H9 (cell line): ENCODE results near the gene SH3GL1. TPM values are rescaled to one million over a fixed set of nuclear protein-coding genes. Genes with fewer than 3 reads are reported as not detected.

Experiments used
- DNase-seq: peaks from one replicate; pipeline ENCODE4 v3.0.0-alpha.2; 2017
- H2AFZ ChIP-seq: one replicate; pipeline ENCODE4 v1.6.1; 2013; ENCODE audit warnings: mild to moderate bottlenecking, low read length, control low read depth, moderate library complexity
- H2AK5ac ChIP-seq: 2 replicates; pipeline ENCODE4 v1.6.1; 2013; ENCODE audit warnings: low read length, control low read depth, mixed read lengths; ENCODE audit not compliant: insufficient read length
- H2BK120ac ChIP-seq: one replicate; pipeline ENCODE4 v1.6.1; 2013; ENCODE audit warnings: low read depth, mild to moderate bottlenecking, low read length, control low read depth, inconsistent platforms; ENCODE audit not compliant: poor library complexity, severe bottlenecking
- H2BK12ac ChIP-seq: 2 replicates; pipeline ENCODE4 v1.6.1; 2013; ENCODE audit warnings: low read length, control low read depth, mixed read lengths, low read depth; ENCODE audit not compliant: insufficient read length
- H2BK15ac ChIP-seq: 2 replicates; pipeline ENCODE4 v1.6.1; 2013; ENCODE audit warnings: low read depth, low read length, control low read depth
- H2BK20ac ChIP-seq: one replicate; pipeline ENCODE4 v1.6.1; 2013; ENCODE audit warnings: low read depth, mild to moderate bottlenecking, low read length, control low read depth, inconsistent platforms; ENCODE audit not compliant: poor library complexity, severe bottlenecking
- H2BK5ac ChIP-seq: 2 replicates; pipeline ENCODE4 v1.6.1; 2013; ENCODE audit warnings: low read length, control low read depth, mixed read lengths; ENCODE audit not compliant: insufficient read length
- H3K14ac ChIP-seq: 2 replicates; pipeline ENCODE4 v1.6.1; 2013; ENCODE audit warnings: low read length, control low read depth; ENCODE audit not compliant: insufficient read depth
- H3K18ac ChIP-seq: 2 replicates; pipeline ENCODE4 v1.6.1; 2013; ENCODE audit warnings: low read depth, mild to moderate bottlenecking, mixed read lengths, low read length, control low read depth; ENCODE audit not compliant: insufficient read length
- H3K23ac ChIP-seq: 2 replicates; pipeline ENCODE4 v1.6.1; 2013; ENCODE audit warnings: low read length, control low read depth, mixed read lengths, low read depth; ENCODE audit not compliant: insufficient read length
- H3K23me2 ChIP-seq: 2 replicates; pipeline ENCODE4 v1.6.1; 2013; ENCODE audit warnings: low read depth, mild to moderate bottlenecking, mixed read lengths, low read length, control low read depth; ENCODE audit not compliant: insufficient read length, poor library complexity, severe bottlenecking
- H3K27ac ChIP-seq: 2 replicates; pipeline ENCODE4 v1.5.1; 2013; ENCODE audit warnings: low read length, control low read depth, mixed read lengths, low read depth; ENCODE audit not compliant: insufficient read length
- H3K27me3 ChIP-seq: 2 replicates; pipeline ENCODE4 v1.6.1; 2013; ENCODE audit warnings: low read length, control low read depth, inconsistent platforms; ENCODE audit not compliant: insufficient read depth
- H3K4ac ChIP-seq: 2 replicates; pipeline ENCODE4 v1.6.1; 2013; ENCODE audit warnings: low read depth, mild to moderate bottlenecking, control low read depth, inconsistent platforms, low read length, moderate library complexity
- H3K4me1 ChIP-seq: 2 replicates; pipeline ENCODE4 v1.6.1; 2013; ENCODE audit warnings: low read length, control low read depth, inconsistent platforms; ENCODE audit not compliant: insufficient read depth
- H3K4me2 ChIP-seq: 2 replicates; pipeline ENCODE4 v1.6.1; 2013; ENCODE audit warnings: low read length, control low read depth, mixed read lengths; ENCODE audit not compliant: insufficient read length, insufficient read depth
- H3K56ac ChIP-seq: 2 replicates; pipeline ENCODE4 v1.6.1; 2013; ENCODE audit warnings: low read depth, mild to moderate bottlenecking, mixed read lengths, low read length, control low read depth; ENCODE audit not compliant: insufficient read length
- H3K79me1 ChIP-seq: 2 replicates; pipeline ENCODE4 v1.6.1; 2013; ENCODE audit warnings: low read depth, mild to moderate bottlenecking, moderate library complexity, low read length, control low read depth, inconsistent platforms; ENCODE audit not compliant: insufficient read depth, poor library complexity, severe bottlenecking
- H3K79me2 ChIP-seq: 2 replicates; pipeline ENCODE4 v1.6.1; 2013; ENCODE audit warnings: low read length, control low read depth, inconsistent platforms; ENCODE audit not compliant: insufficient read depth
- H3K9ac ChIP-seq: 2 replicates; pipeline ENCODE4 v1.6.1; 2013; ENCODE audit warnings: low read length, control low read depth, mixed read lengths; ENCODE audit not compliant: insufficient read length; ENCODE audit errors: extremely low read depth
- H3K9me3 ChIP-seq: one replicate; pipeline ENCODE4 v1.6.1; 2013; ENCODE audit warnings: low read depth, low read length, inconsistent platforms; ENCODE audit not compliant: control insufficient read depth
- H3T11ph ChIP-seq: one replicate; pipeline ENCODE4 v1.6.1; 2013; ENCODE audit warnings: mild to moderate bottlenecking, low read length, control low read depth, inconsistent platforms
- H4K20me1 ChIP-seq: one replicate; pipeline ENCODE4 v1.6.1; 2013; ENCODE audit not compliant: control insufficient read depth, insufficient read length, insufficient read depth
- H4K5ac ChIP-seq: 2 replicates; pipeline ENCODE4 v1.6.1; 2013; ENCODE audit warnings: low read depth, mild to moderate bottlenecking, mixed read lengths, low read length, control low read depth; ENCODE audit not compliant: insufficient read length
- H4K8ac ChIP-seq: replicated peaks from 2 replicates; pipeline ENCODE4 v1.6.1; 2013; ENCODE audit warnings: low read length, control low read depth, mixed read lengths, low read depth; ENCODE audit not compliant: insufficient read length
- H4K91ac ChIP-seq: 2 replicates; pipeline ENCODE4 v1.6.1; 2013; ENCODE audit warnings: low read depth, mild to moderate bottlenecking, moderate library complexity, mixed read lengths, low read length, control low read depth; ENCODE audit not compliant: insufficient read length
- H3K27ac Mint-ChIP-seq, 3 experiments: 2 replicates in 2 of 3; 3 replicates in 1 of 3; pipeline ENCODE4 v1.8.0; 2020 to 2021; ENCODE audit warnings: mixed read lengths in 3 of 3, mild to moderate bottlenecking in 1 of 3, moderate library complexity in 1 of 3
- H3K27me3 Mint-ChIP-seq: 2 replicates; pipeline ENCODE4 v1.8.0; 2021; ENCODE audit warnings: low read depth, mild to moderate bottlenecking, moderate library complexity, mixed read lengths
- H3K36me3 Mint-ChIP-seq, 3 experiments: 2 replicates in 2 of 3; 3 replicates in 1 of 3; pipeline ENCODE4 v1.8.0; 2020 to 2021; ENCODE audit warnings: low read depth in 3 of 3, mixed read lengths in 3 of 3; ENCODE audit not compliant: insufficient read depth in 1 of 3
- H3K4me1 Mint-ChIP-seq, 2 experiments: 2 replicates each; pipeline ENCODE4 v1.8.0; 2020; ENCODE audit warnings: mixed read lengths in 2 of 2
- H3K4me3 Mint-ChIP-seq, 2 experiments: 2 replicates in 1 of 2; 3 replicates in 1 of 2; pipeline ENCODE4 v1.8.0; 2020 to 2021; ENCODE audit warnings: mild to moderate bottlenecking in 2 of 2, mixed read lengths in 2 of 2, moderate library complexity in 1 of 2
- H3K9me3 Mint-ChIP-seq, 2 experiments: 2 replicates in 1 of 2; 3 replicates in 1 of 2; pipeline ENCODE4 v1.8.0; 2020; ENCODE audit warnings: mild to moderate bottlenecking in 2 of 2, mixed read lengths in 2 of 2, moderate library complexity in 1 of 2
- CTCF ChIP-seq: fragments of 200-600 bp; sonication (generic); conservative IDR thresholded peaks from 3 replicates; pipeline ENCODE4 v1.8.0; 2021; ENCODE audit warnings: antibody characterized with exemption, mild to moderate bottlenecking
- WGBS: extraction: QIAGEN DNeasy Blood & Tissue Kit; methylation state at CpG from one replicate; pipeline ENCODE4 v1.1.7; 2013; ENCODE audit warnings: missing lambda C conversion rate, low lambda C conversion rate, mixed read lengths; ENCODE audit not compliant: insufficient read length; ENCODE audit errors: extremely low coverage; 5-methylcytosine and 5-hydroxymethylcytosine counted together
- total RNA-seq: library from RNA; stranded (reverse); gene quantifications from 2 replicates; pipeline ENCODE4 v1.2.1, GENCODE V29; 2021

SH3GL1 gene
- total RNA-seq, 1 experiment from 2014 or later = 85.5 TPM

- Histone ChIP-seq H4K20me1 (no peaks in the 10 kb centered on the region), H2AK5ac (no peak overlapping the region), H2BK120ac (no peak overlapping the region), H3K27ac (no peak overlapping the region), H3K79me2 (no peaks in the 10 kb centered on the region), H3K27me3 (no peaks in the 10 kb centered on the region), H3K79me1 (no peaks in the 10 kb centered on the region), H3K23me2 (no peaks in the 10 kb centered on the region), H3K56ac (no peak overlapping the region), H3T11ph (no peak overlapping the region), H3K4me1 (no peaks in the 10 kb centered on the region), H3K9ac (no peak overlapping the region), H2BK20ac (no peak overlapping the region), H2AFZ (no peak overlapping the region), H2BK5ac (no peak overlapping the region), H3K4me2 (no peak overlapping the region), H4K91ac (no peak overlapping the region), H3K18ac (no peak overlapping the region), H3K9me3 (no peaks in the 10 kb centered on the region), H4K5ac (no peak overlapping the region), H3K4ac (no peak overlapping the region), H2BK15ac (no peak overlapping the region), H3K23ac (no peak overlapping the region), H3K14ac (no peak overlapping the region), H4K8ac (no peak overlapping the region), H2BK12ac (no peak overlapping the region)
- H3K36me3 Mint-ChIP-seq = peaks cover 64 to 89% (median 75%) of the 10 kb centered on the region in 3 experiments
- no peak for TF ChIP-seq CTCF
- WGBS = no CpG with 5 or more reads among the region's 20 CpGs
- no peaks in the 10 kb centered on the region for H3K4me1 Mint-ChIP-seq
- no peak for DNase-seq
- H3K9me3 Mint-ChIP-seq = no peaks in the 10 kb centered on the region
- H3K4me3 Mint-ChIP-seq = no peak overlapping the region
- H3K27me3 Mint-ChIP-seq = no peaks in the 10 kb centered on the region
- H3K27ac Mint-ChIP-seq = peak overlapping the region in 2 of 3 experiments; percentile 16 to 88; a peak in 3 of 7 replicates
These were observed 28.1 kb upstream of the SH3GL1 start for GRCh38 chr19:4428326-4428975.
